Renal cortex interstitium (tissue), 11 donors: ENCODE data around the gene CYP27A1. TPM values are rescaled to one million over a fixed set of nuclear protein-coding genes. Genes with fewer than 3 reads are reported as not detected.

Experiments
- DNase-seq, 11 donors: peaks; one replicate each; pipeline ENCODE4 v3.0.0-alpha.2; 2013; ENCODE audit warnings: low read depth in 9 of 11, low spot score in 4 of 11; ENCODE audit errors: extremely low read depth in 1 of 11
- polyA plus RNA-seq, 3 donors: library from polyadenylated mRNA; unstranded; fragments of 120-200 nt; gene quantifications; one replicate each; pipeline ENCODE4 v1.2.1, GENCODE V29; 2013; ENCODE audit not compliant: insufficient read length in 3 of 3

The CYP27A1 gene
- polyA plus RNA-seq, 3 donors: 42.8 to 61.9 (median 49.1) TPM

DNA sequence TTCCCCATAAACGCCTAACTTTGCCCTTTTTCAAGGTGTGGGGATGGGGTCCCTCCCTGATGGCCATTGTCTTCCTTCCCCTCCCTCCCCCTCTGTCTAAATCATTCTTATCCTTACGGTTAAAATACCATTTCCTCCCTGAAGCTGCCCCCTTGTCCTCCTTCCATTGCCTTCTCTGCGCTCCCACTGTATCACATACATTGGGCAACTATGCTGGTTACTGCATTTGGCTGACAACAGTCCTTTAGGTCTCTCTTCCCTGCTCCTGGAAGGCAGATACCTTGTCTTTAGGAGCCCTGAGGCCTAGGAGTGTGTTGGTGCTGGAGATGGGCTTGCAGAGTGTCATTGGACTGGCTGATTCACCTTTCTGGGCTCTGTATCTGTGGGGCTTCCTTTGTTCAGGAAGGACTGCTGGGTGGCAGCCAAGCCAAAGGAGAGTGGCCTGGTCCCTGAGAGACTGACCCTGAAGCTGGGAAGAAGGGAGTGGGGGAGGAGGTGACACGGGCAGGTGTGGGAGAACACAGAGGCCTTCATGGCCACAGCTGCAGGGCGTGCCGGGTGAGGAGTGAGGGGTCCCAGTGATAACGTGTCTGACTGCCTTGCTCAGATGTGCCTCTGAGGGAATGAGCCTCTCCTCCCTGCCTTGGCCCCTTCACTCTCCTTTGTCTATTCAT lies 79.8 kb downstream of the CYP27A1 start:
- DNase-seq: no peak

DNA sequence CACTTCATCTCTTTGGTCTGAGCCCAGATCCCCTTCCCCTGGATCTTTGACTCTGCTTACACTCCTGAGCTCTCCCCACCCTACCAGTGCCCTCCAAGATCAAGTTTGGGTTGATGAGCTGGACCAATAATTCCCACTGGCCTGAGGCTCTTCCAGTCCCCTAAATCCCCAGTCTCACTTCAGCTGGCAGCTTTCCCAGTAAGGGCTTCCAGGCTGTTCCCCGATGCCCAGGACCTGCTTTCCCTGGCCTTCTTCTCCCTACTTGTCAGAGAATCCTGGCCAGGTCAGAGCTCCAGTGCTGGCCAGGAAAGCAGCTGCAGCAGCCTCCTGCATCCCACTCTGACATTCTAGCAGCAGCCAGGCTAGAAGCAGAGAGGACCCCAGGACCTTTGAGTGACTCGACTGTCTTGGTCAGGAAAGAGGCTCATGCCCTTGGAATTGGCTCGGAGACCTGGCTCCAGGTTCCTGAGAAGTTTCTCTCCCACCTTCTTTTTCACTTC lies 81.1 kb downstream of the CYP27A1 start:
- DNase-seq: no peak

Other genes with a start within 250 kb of the CYP27A1 start
- 10 to 100 TPM; 14.8 to 18.6 (median 17.2) TPM for gene USP37, start 213.8 kb upstream of the CYP27A1 start, polyA plus RNA-seq
- 10 to 100 TPM; 49.4 to 55.2 (median 52.3) TPM for gene CNOT9, start 213.3 kb upstream of the CYP27A1 start, polyA plus RNA-seq
- gene PLCD4, start 174.2 kb upstream of the CYP27A1 start, polyA plus RNA-seq: 1 to 10 TPM; 7.2 to 9.9 (median 9.4) TPM
- gene ZNF142, start 122.5 kb upstream of the CYP27A1 start, polyA plus RNA-seq: 10 to 100 TPM; 17.4 to 20.9 (median 20.3) TPM
- gene BCS1L, start 122.5 kb upstream of the CYP27A1 start, polyA plus RNA-seq: 10 to 100 TPM; 47.0 to 61.3 (median 49.1) TPM
- 10 to 100 TPM; 44.4 to 47.2 (median 46.8) TPM for gene RNF25, start 110.1 kb upstream of the CYP27A1 start, polyA plus RNA-seq
- gene STK36, start 110.1 kb upstream of the CYP27A1 start, polyA plus RNA-seq: 100 to 1,000 TPM in 1 of 3 donors, 10 to 100 TPM in 2; 66.6 to 113 (median 81.3) TPM
- 10 to 100 TPM; 30.9 to 43.7 (median 34.0) TPM for gene TTLL4, start 71.3 kb upstream of the CYP27A1 start, polyA plus RNA-seq
- gene PRKAG3, start 49.7 kb downstream of the CYP27A1 start, polyA plus RNA-seq: under 1 TPM in 2 of 3 donors, not detected in 1; 0.04 to 0.11 TPM
- under 1 TPM; 0.11 to 0.50 (median 0.39) TPM for gene WNT6, start 77.7 kb downstream of the CYP27A1 start, polyA plus RNA-seq
- gene WNT10A, start 98.7 kb downstream of the CYP27A1 start, polyA plus RNA-seq: 1 to 10 TPM in 1 of 3 donors, under 1 TPM in 2; 0.67 to 1.8 (median 0.75) TPM
- gene CDK5R2, start 177.5 kb downstream of the CYP27A1 start, polyA plus RNA-seq: under 1 TPM in 1 of 3 donors, not detected in 2; 0.07 TPM
- gene FEV, start 203.0 kb downstream of the CYP27A1 start, polyA plus RNA-seq: under 1 TPM in 2 of 3 donors, not detected in 1; 0.14 TPM
- not detected for gene CRYBA2, start 211.3 kb downstream of the CYP27A1 start, polyA plus RNA-seq